ENCODE data around the gene NOP10. TPM values are rescaled to one million over a fixed set of nuclear protein-coding genes. Genes with fewer than 3 reads are reported as not detected.

NOP10 gene
- total and polyA plus RNA-seq, 2 of the 13 experiments (the other 11 are each of a cell fraction or from before 2014, with no cell fraction given): 239 to 369 TPM

- TF ChIP-seq ZNF468 (CRISPR knock-in tag; IDR thresholded peaks at IDR 0.05) (no peak), MLXIP (CRISPR knock-in tag; IDR thresholded peaks at IDR 0.05; ENCODE audit: borderline replicate concordance) (no peak), SRY (CRISPR knock-in tag; IDR thresholded peaks at IDR 0.05) (no peak)
Observed at GRCh38 chr15:34370129-34370528, 27.2 kb upstream of the NOP10 start (continued).

GRCh38 chr15:34367101-34368081 lies 24.5 kb upstream of the NOP10 start, which contains the start of gene LPCAT4:
LPCAT4 (minus strand) TSS chr15:34367196; CDS start chr15:34367100, 96 bp downstream.
- DNase-seq (ENCODE audit: low spot score) (peak; percentile 66), FAIRE-seq (peak; percentile 55), ATAC-seq (peak; percentile 90)
- Histone ChIP-seq H3K4me3 (replicated peaks in 1 of 3; ENCODE audit: insufficient read depth in 1 of 3, low read depth in 2 of 3, low read length in 3 of 3) (peak within 1 kb of the TSS; percentile 59 to 94 (median 87)), H3K27me3 (ENCODE audit: control insufficient read depth in 1 of 2, insufficient read depth in 2 of 2, low read length in 2 of 2) (no peaks in the 10 kb centered on the region), H3K4me1 (ENCODE audit: insufficient read depth, low read length) (peaks cover 21% of the 10 kb centered on the region), H4K20me1 (ENCODE audit: insufficient read depth, low read length) (no peaks in the 10 kb centered on the region), H3K36me3 (replicated peaks in 1 of 2; ENCODE audit: control insufficient read depth in 1 of 2, insufficient read depth in 2 of 2, low read length in 2 of 2) (no peaks in the 10 kb centered on the region), H3K9me3 (ENCODE audit: low read length) (no peaks in the 10 kb centered on the region), H3K79me2 (ENCODE audit: insufficient read depth, low read length) (peaks cover 2% of the 10 kb centered on the region), H3K4me2 (ENCODE audit: low read depth, low read length) (peak within 1 kb of the TSS; percentile 97), H2AFZ (ENCODE audit: low read length) (peak within 1 kb of the TSS; percentile 91), H3K27ac (ENCODE audit: extremely low read length, insufficient read depth, low read length) (peak within 1 kb of the TSS; percentile 94), H3K9ac (ENCODE audit: insufficient read depth, low read depth, low read length) (peak within 1 kb of the TSS; percentile 77)
- BruUV-seq (replicated peaks): TSS peak; percentile 87
- CTCF ChIA-PET (ENCODE audit: low intra/inter-chr PET ratio, low total read pairs): interaction anchor here (0.8 to 1.7 kb wide), 4 partner anchors 9 to 306 kb away, joined by 3 to 14 read pairs (median 4); partner anchors contain the start of genes NOP10 and NUTM1
- POLR2A ChIA-PET: interaction anchor here (1.1 to 3.1 kb wide), 5 partner anchors 24 to 221 kb away, joined by 3 to 28 read pairs (median 7); partner anchors contain the start of genes KATNBL1, NOP10 and NUTM1
- intact Hi-C loops (cut with micrococcal nuclease; ENCODE audit: unreplicated experiment): loop anchor here (1.0 to 5.0 kb wide), 3 partner anchors 24 to 305 kb away; partner anchors contain the start of genes NOP10 and NUTM1
- in situ Hi-C loops (cut with HindIII; ENCODE audit: extremely low pct_ligation_motif_present, low pct_unique_long_range_greater_than_20kb): loop anchor here (10.0 to 25.0 kb wide), 2 partner anchors 67 to 305 kb away; partner anchors contain the start of gene GOLGA8A
- WGBS (ENCODE audit: low lambda C conversion rate): 0% methylated on average over 3 of the region's 80 CpGs
- TF ChIP-seq ZNF570 (CRISPR knock-in tag; IDR thresholded peaks at IDR 0.05; ENCODE audit: borderline replicate concordance): no peak
- TF ChIP-seq ATF7 (IDR thresholded peaks at IDR 0.05): no peak
- no peak for TF ChIP-seq ATF7 (CRISPR knock-in tag; IDR thresholded peaks at IDR 0.05)
- no peak for TF ChIP-seq CENPBD1 (CRISPR knock-in tag; IDR thresholded peaks at IDR 0.05; ENCODE audit: borderline replicate concordance, low read depth)
- peak; percentile 65; the same call in 1 of the 2 replicates for TF ChIP-seq EEA1 (CRISPR knock-in tag; IDR thresholded peaks at IDR 0.05; ENCODE audit: borderline replicate concordance)
- TF ChIP-seq THYN1 (CRISPR knock-in tag; IDR thresholded peaks at IDR 0.05; ENCODE audit: borderline replicate concordance, low read depth): no peak
- TF ChIP-seq NCOR1 (IDR thresholded peaks at IDR 0.05; ENCODE audit: borderline replicate concordance, low read length): no peak
- no peak for TF ChIP-seq ZNF180 (CRISPR knock-in tag; IDR thresholded peaks at IDR 0.05; ENCODE audit: borderline replicate concordance, low read depth)
- TF ChIP-seq ZBTB8A (CRISPR knock-in tag; IDR thresholded peaks at IDR 0.05; ENCODE audit: borderline replicate concordance, low read depth): 0 out of 2 replicates have a peak, but pooled peaks have one; percentile 63
- no peak for TF ChIP-seq RORA (CRISPR knock-in tag; IDR thresholded peaks at IDR 0.05)
- TF ChIP-seq ZBTB37 (CRISPR knock-in tag; IDR thresholded peaks at IDR 0.05): no peak
- TF ChIP-seq NFKB2 (CRISPR knock-in tag; IDR thresholded peaks at IDR 0.05; ENCODE audit: borderline replicate concordance): peak; percentile 86; the same call in 1 of the 2 replicates
